ENCODE results near the gene ZNF407.

Gene ZNF407

DNA sequence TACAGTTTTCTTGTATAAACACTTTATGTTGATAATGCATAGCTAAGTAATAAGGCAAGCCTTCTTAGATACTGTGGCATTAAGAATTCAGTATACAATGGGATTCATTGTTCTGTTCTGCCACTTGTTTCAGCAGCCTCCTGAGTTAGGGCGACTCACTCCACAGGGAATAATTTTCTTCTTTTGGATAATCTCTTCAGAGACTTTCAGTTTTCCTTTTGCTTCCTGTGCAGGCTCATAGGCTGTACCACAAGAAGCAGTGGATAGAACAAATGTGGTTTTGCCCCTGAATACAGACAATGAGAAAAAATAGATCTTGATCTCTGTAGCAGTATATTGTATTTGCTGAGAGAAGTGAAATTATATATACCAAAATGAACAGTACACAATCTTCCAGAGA lies 298.0 kb downstream of the ZNF407 start:
- ChIA-PET POLR2A (ENCODE audit: low non-redundant PET) (no interaction called here), CTCF (no interaction called here)
- H3K27ac ChIP-seq = no peak overlapping the region
- TF ChIP-seq, protein P1, sequence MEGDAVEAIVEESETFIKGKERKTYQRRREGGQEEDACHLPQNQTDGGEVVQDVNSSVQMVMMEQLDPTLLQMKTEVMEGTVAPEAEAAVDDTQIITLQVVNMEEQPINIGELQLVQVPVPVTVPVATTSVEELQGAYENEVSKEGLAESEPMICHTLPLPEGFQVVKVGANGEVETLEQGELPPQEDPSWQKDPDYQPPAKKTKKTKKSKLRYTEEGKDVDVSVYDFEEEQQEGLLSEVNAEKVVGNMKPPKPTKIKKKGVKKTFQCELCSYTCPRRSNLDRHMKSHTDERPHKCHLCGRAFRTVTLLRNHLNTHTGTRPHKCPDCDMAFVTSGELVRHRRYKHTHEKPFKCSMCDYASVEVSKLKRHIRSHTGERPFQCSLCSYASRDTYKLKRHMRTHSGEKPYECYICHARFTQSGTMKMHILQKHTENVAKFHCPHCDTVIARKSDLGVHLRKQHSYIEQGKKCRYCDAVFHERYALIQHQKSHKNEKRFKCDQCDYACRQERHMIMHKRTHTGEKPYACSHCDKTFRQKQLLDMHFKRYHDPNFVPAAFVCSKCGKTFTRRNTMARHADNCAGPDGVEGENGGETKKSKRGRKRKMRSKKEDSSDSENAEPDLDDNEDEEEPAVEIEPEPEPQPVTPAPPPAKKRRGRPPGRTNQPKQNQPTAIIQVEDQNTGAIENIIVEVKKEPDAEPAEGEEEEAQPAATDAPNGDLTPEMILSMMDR (conservative IDR thresholded peaks at IDR 0.05; ENCODE audit: low read depth) = no peak
- DNase-seq (ENCODE audit: low spot score) = no peak

DNA sequence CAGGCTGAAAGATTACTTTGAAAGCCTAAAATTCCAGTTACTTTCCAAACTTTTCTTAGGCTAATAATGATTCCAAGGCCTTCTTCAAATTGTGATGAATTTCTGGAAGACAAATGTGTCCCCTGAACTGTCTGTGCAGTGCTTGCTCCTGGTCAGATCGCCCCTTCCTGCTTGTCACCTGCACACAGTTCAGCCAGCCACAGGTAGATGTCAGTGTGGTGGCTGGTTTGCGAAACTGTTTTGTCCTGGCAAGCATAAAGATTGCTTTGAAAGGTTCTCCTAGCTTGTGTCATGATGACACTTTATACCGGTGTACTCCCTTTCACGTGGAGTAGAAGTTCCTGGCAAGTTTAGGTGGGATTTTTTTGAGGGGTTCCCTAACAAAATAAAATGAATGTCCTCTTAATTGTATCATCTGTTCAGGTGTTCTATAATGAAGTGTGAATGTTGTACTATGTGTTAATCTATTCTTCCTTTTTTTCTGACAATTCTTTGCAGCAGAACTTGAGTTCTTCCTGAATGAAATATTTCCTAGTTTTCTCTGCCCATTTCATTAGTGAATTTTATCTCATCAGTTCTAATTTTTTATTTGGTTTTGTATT lies 298.8 kb downstream of the ZNF407 start:
- peak; percentile 36 for DNase-seq (ENCODE audit: low spot score)
- H3K27ac ChIP-seq = no peak overlapping the region
- CTCF ChIA-PET = interaction anchor here (0.5 to 0.9 kb wide), 4 partner anchors 145 to 1575 kb away, joined by 3 to 4 read pairs (median 3); no protein-coding TSS in a partner anchor
- POLR2A ChIA-PET (ENCODE audit: low non-redundant PET) = no interaction called here
- TF ChIP-seq, protein P1 (conservative IDR thresholded peaks at IDR 0.05; ENCODE audit: low read depth) = peak; percentile 79

DNA sequence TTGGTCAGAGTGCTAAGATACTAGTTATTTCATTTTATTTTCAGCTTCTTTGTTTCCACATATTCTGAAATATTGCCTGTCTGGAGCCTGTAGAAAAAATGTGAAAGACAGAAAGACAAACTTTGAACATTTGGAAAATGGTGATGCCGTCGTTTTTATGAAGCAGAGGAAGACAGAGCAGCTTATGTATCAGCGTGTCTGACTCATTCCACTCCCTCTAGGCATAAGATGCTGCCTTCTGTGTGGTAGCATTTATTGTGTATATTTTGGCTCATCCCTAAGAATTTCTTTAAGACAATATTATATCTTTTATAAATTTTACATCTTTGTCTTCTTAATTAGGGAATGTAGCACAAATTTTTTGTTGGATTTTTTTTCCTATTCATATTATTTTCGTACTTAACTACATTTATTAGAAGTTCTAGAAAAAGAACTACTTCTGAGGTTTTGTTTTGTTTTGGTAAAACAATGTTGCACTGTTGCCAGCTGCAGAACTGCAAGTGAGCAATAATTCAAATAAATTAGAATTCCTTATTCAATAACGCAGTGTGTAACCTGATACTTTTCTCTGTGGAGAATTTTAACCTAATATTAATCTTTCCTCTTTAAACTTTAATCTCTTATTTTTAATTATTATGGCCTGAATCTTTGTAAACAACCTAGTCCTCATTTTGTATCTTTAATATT lies 300.4 kb downstream of the ZNF407 start:
- CTCF ChIA-PET = no interaction called here
- TF ChIP-seq, protein P1 (conservative IDR thresholded peaks at IDR 0.05; ENCODE audit: low read depth) = no peak
- H3K27ac ChIP-seq = no peak overlapping the region
- POLR2A ChIA-PET (ENCODE audit: low non-redundant PET) = no interaction called here
- DNase-seq (ENCODE audit: low spot score) = peak; percentile 36

DNA sequence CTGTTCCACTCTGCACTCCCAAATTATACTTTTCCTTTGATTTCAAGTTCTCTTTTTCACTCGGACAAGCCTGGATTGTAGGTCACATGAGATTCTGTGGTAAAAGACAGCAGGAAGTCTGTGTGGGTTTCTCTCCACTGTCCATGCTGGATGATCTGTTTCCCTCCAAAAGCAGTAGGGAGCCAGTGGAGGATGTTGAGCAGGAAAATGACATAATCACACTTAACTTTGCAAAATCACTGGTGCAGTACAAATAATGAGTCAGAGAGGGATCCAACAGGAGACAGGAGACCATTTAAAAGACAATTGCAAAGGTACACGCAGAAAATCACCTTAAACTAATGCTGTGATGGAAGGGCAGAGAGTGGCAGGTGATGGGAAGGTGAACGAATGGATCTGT lies 301.3 kb downstream of the ZNF407 start:
- TF ChIP-seq, protein P1 (conservative IDR thresholded peaks at IDR 0.05; ENCODE audit: low read depth) = no peak
- H3K27ac ChIP-seq = no peak overlapping the region
- POLR2A ChIA-PET (ENCODE audit: low non-redundant PET) = no interaction called here
- peak; percentile 14 for DNase-seq (ENCODE audit: low spot score)
- CTCF ChIA-PET = no interaction called here

DNA sequence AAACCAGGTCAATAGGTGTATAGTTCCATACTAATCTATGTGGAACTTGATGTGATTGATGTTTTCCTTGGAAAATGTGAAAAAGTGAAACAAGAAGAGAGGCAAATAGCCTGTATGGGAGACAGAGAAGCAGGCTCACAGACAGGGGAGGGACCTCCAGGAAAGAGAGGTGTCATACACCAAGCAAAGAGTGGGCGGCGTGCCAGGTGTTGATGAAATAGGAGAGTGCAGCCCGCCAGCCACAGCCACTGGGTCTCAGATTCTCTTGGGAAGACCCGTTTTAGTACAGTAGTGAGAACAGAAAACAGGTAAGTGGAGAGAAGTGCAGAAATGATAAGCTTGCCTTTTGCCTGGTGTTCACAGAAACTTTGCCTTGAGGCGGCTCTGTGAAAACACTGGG lies 301.9 kb downstream of the ZNF407 start:
- H3K27ac ChIP-seq = no peak overlapping the region
- no peak for DNase-seq (ENCODE audit: low spot score)
- ChIA-PET POLR2A (ENCODE audit: low non-redundant PET) (no interaction called here), CTCF (no interaction called here)
- TF ChIP-seq, protein P1 (conservative IDR thresholded peaks at IDR 0.05; ENCODE audit: low read depth) = no peak

DNA sequence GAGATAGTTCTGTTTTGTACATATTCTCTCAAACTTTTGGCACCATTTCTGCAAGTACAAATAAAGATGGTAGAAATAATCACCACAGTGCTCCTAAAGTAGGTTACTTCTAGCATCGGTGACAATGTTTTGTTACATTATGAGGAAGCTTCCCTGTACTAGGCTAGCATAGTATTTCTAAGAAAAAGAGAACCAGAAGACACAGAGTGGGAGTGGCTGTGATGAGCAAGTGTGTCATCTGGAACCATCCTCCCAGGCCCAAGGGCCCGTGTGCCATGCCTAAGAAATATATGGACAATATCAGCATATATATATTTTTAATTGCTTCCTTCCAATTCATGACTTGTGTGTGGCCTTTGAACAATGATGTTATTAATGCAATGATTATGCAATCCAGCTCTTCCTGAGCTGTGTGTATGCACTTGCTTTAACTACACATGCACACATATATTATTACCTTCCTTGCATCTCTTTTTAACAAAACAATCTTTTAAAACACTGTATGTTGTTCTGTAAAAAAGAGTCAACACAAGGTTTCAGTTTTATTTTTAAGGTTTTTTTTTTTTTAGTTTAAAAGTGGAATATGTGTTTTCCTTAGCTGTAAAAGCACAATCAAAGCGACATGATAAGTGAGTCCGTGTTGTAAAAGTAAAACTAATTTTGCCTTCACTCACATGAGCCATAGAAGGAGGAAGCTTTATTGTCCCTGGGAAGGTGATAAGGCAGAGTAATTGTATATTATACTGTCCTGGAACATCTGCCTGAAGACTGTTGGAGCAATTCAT lies 303.9 kb downstream of the ZNF407 start:
- TF ChIP-seq, protein P1 (conservative IDR thresholded peaks at IDR 0.05; ENCODE audit: low read depth) = no peak
- POLR2A ChIA-PET (ENCODE audit: low non-redundant PET) = no interaction called here
- H3K27ac ChIP-seq = no peak overlapping the region
- DNase-seq (ENCODE audit: low spot score) = no peak
- CTCF ChIA-PET = no interaction called here
